Measurements from ENCODE around the gene POC1A.
"Not testable (repeated sequence)": the region's sequence is repeated elsewhere in the genome, so short reads cannot be mapped to it uniquely, and the experiment has no call there.

The POC1A gene

DNA sequence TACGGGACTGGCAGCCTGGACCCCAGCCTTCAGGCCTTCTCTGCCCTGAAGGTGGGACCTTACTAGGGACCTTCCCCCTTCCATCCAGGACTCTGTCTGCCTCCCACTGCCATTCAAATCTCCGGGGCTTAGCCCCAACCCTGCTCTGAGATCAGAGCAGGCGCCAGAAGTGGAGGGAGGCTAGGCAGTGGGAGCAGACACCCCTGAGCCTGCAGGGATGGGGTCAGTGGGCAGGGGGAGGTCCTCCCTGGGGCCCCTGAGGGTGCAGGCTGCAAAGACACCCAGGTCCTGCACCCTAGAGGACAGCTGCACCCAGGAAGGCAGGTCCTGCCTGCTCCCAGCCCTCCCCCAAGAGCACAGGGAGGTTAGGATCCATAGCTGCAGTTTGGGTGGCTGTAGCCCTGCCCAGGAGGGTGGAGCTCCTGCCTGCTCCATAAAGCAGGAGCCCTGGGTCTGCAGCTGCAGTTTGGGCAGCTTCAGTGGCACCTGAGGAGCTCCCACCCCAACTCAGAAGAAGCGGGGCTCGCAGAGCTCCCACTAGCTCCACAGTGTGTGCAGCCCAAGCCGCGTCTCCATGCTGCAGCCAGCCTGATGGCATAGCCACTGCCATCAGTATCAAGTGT lies 8.1 kb upstream of the POC1A start:
- ChIA-PET POLR2A (no interaction called here), CTCF (interaction anchor here (0.9 to 3.5 kb wide), 7 partner anchors 9 to 160 kb away, joined by 3 to 16 read pairs (median 6); partner anchors contain the start of gene DUSP7)
- no peak for TF ChIP-seq CTCF (IDR thresholded peaks at IDR 0.05; ENCODE audit: control extremely low read depth, extremely low read depth, low read depth, missing control alignments)
- DNase-seq (ENCODE audit: extremely low spot score), result no peak

DNA sequence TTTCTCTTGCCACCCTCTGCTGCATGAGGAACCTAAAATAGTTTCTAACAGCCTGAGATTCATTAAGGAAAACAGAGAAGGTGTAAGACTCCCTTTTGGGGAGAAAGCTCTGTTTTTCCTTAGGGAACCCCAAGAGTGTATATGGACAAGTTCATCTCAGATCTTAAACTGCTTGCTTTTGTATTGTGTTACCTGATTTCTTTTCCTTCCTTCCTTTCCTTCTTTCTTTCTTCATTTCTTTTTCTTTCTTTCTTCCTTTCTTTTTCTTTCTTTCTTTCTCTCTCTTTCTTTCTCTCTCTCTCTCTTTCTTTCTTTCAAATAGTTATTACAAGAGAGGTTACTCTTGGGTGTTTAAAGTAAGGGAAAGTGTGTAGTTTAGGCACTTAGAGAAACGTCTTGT lies 5.3 kb upstream of the POC1A start:
- ChIA-PET POLR2A (interaction anchor here (0.7 kb wide), 1 partner anchor 36 kb away, joined by 4 read pairs; no protein-coding TSS in a partner anchor), CTCF (interaction anchor here (0.8 to 3.2 kb wide), 5 partner anchors 10 to 155 kb away, joined by 3 to 11 read pairs (median 3); no protein-coding TSS in a partner anchor)
- no peak for DNase-seq (ENCODE audit: extremely low spot score)
- no peak for TF ChIP-seq CTCF (IDR thresholded peaks at IDR 0.05; ENCODE audit: control extremely low read depth, extremely low read depth, low read depth, missing control alignments)

GRCh38 chr3:52155912-52156311 lies 1.7 kb upstream of the POC1A start:
- no peak for TF ChIP-seq CTCF (IDR thresholded peaks at IDR 0.05; ENCODE audit: control extremely low read depth, extremely low read depth, low read depth, missing control alignments)
- POLR2A ChIA-PET, result no interaction called here

GRCh38 chr3:52153389-52154096 lies 680 bp downstream of the POC1A start:
- DNase-seq (ENCODE audit: extremely low spot score), result no peak
- ChIA-PET POLR2A (interaction anchor here (1.4 kb wide), 1 partner anchor 97 kb away, joined by 4 read pairs; the partner anchor contains the start of gene DUSP7), CTCF (interaction anchor here (0.9 to 1.5 kb wide), 6 partner anchors 9 to 211 kb away, joined by 3 to 8 read pairs (median 4); partner anchors contain the start of gene PARP3)
- no peak for TF ChIP-seq CTCF (IDR thresholded peaks at IDR 0.05; ENCODE audit: control extremely low read depth, extremely low read depth, low read depth, missing control alignments)

More at GRCh38 chr3:52155912-52156311, 1.7 kb upstream of the POC1A start:
- CTCF ChIA-PET, result interaction anchor here (1.6 kb wide), 1 partner anchor 65 kb away, joined by 6 read pairs; no protein-coding TSS in a partner anchor
- no peak for DNase-seq (ENCODE audit: extremely low spot score)

DNA sequence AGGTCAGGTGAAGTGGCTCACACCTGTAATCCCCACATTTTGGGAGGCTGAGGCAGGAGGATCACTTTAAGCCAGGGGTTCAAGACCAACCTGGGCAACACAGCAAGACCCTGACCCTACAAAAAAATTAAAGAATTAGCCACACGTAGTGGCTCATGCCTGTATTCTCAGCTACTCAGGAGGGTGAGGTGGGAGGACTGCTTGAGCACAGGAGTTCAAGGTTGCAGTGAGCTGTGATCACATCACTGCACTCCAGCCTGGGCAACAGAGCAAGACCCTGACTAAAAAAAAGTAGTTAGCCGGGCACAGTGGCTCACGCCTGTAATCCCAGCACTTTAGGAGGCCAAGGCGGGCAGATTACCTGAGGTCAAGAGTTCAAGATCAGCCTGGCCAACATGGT lies 2.2 kb downstream of the POC1A start:
- CTCF ChIA-PET, result interaction anchor here (1.5 kb wide), 1 partner anchor 9 kb away, joined by 5 read pairs; no protein-coding TSS in a partner anchor
- POLR2A ChIA-PET; DNase-seq (ENCODE audit: extremely low spot score): not testable (repeated sequence)

DNA sequence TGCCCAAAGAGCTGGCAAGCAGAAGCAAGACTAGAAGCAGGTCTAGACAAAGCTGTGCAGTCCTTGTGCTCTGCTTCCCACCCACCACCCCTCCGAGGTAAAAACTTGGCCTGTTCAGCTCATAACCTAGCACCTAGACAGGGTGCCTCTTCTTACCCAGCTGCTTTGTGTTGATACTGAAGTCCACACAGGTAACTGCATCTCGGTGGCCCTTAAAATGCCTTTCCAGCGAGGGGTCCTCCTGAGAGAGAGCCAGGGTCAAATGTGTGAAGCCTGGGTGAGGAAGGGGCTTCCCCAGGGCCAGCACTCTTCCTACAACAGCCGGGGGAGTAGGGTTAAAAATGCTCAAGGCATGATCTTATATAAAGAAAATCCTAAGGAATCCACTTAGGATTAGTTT lies 3.4 kb downstream of the POC1A start:
- no peak for TF ChIP-seq CTCF (IDR thresholded peaks at IDR 0.05; ENCODE audit: control extremely low read depth, extremely low read depth, low read depth, missing control alignments)
- ChIA-PET POLR2A (no interaction called here), CTCF (interaction anchor here (1.3 to 1.6 kb wide), 3 partner anchors 28 to 149 kb away, joined by 3 to 13 read pairs (median 4); no protein-coding TSS in a partner anchor)
- no peak for DNase-seq (ENCODE audit: extremely low spot score)
